Activated B cell treated with CpG ODN at 0.5 μM for 24 hours (primary cell): ENCODE measurements around the gene ARHGEF1. TPM values are rescaled to one million over a fixed set of nuclear protein-coding genes. Genes with fewer than 3 reads are reported as not detected.

Experiments used
- ATAC-seq: fragments of 200-7000 bp; cut with Tn5 transposase; one replicate; pipeline ENCODE4 v1.10.0; 2021; ENCODE audit warnings: low read depth, mild to moderate bottlenecking, moderate library complexity
- CTCF ChIA-PET: fragments of 350-600 bp; sonication (Branson Sonifier 250); formaldehyde crosslinking; loops from one replicate; lab custom pipeline; 2021; ENCODE audit warnings: antibody characterized with exemption; lab: Charles Lee
- POLR2A ChIA-PET: fragments of 350-600 bp; sonication (Branson Sonifier 250); formaldehyde crosslinking; loops from one replicate; lab custom pipeline; 2021; ENCODE audit warnings: antibody characterized with exemption; lab: Charles Lee
- DNase-seq: peaks from one replicate; pipeline ENCODE4 v3.0.0; 2022
- H3K27ac Mint-ChIP-seq: one replicate; pipeline ENCODE4 v1.8.0; 2020; ENCODE audit warnings: mixed read lengths
- H3K27me3 Mint-ChIP-seq: one replicate; pipeline ENCODE4 v1.8.0; 2021; ENCODE audit warnings: mixed read lengths
- H3K36me3 Mint-ChIP-seq: one replicate; pipeline ENCODE4 v1.8.0; 2021; ENCODE audit warnings: low read depth, mixed read lengths
- H3K4me1 Mint-ChIP-seq: one replicate; pipeline ENCODE4 v1.8.0; 2021; ENCODE audit warnings: mixed read lengths
- H3K4me3 Mint-ChIP-seq: one replicate; pipeline ENCODE4 v1.8.0; 2020; ENCODE audit warnings: mild to moderate bottlenecking, mixed read lengths
- H3K9me3 Mint-ChIP-seq: one replicate; pipeline ENCODE4 v1.8.0; 2020; ENCODE audit warnings: mixed read lengths
- intact Hi-C: fragments of 100-400 bp; cut with micrococcal nuclease; formaldehyde crosslinking; loops from one replicate; pipeline ENCODE4 v1.15.1; 2024
- total RNA-seq: library from RNA; stranded (reverse); gene quantifications from 2 replicates; pipeline ENCODE4 v1.2.3, GENCODE V29; 2022
- TF ChIP-seq, protein P1 (sequence below): fragments of 200-600 bp; IDR thresholded peaks from one replicate; pipeline ENCODE4 v1.8.0; 2022; ENCODE audit warnings: antibody characterized with exemption, mild to moderate bottlenecking

The ARHGEF1 gene
- total RNA-seq, 1 donor from 2014 or later, result 418 TPM

DNA sequence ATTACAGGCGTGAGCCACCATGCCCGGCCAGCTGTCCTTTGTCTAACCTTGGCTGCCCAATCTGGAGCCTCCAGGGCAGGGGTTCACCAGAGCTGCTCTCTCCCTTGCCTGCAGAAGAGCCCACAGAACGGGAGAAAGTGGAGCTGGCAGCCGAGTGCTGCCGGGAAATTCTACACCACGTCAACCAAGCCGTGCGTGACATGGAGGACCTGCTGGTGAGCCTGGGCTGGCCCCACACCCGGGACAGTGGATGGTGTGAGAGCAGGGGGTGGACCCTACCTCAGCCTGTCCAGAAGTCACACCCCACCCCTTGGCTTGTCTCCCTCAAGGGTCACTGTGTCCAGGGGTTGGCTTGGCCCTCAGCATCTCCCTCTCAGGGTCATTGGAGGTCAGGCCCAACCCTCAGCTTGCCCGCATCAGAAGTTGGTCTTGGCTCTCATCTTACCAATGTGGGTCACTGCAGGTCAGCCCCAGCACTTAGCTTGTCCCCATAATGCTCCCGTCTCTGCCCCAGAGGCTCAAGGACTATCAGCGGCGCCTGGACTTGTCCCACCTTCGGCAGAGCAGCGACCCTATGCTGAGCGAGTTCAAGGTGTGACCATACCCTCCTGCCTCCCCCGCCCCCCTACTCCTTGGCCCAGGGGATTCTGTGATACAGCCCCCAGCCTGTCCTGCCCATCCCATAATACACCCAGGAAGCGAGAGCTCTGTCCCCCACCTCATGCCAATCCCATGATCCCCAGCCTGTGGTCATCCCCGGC is 20.4 kb downstream of the ARHGEF1 start:
- no peak for ATAC-seq
- H3K27ac Mint-ChIP-seq, result no peak overlapping the region
- peaks cover 82% of the 10 kb centered on the region for H3K36me3 Mint-ChIP-seq
- no peak for DNase-seq
- H3K4me1 Mint-ChIP-seq, result peaks cover 8% of the 10 kb centered on the region
- H3K4me3 Mint-ChIP-seq, result no peak overlapping the region
- TF ChIP-seq, protein P1, sequence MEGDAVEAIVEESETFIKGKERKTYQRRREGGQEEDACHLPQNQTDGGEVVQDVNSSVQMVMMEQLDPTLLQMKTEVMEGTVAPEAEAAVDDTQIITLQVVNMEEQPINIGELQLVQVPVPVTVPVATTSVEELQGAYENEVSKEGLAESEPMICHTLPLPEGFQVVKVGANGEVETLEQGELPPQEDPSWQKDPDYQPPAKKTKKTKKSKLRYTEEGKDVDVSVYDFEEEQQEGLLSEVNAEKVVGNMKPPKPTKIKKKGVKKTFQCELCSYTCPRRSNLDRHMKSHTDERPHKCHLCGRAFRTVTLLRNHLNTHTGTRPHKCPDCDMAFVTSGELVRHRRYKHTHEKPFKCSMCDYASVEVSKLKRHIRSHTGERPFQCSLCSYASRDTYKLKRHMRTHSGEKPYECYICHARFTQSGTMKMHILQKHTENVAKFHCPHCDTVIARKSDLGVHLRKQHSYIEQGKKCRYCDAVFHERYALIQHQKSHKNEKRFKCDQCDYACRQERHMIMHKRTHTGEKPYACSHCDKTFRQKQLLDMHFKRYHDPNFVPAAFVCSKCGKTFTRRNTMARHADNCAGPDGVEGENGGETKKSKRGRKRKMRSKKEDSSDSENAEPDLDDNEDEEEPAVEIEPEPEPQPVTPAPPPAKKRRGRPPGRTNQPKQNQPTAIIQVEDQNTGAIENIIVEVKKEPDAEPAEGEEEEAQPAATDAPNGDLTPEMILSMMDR, result no peak
- ChIA-PET CTCF (no interaction called here), POLR2A (interaction anchor here (0.8 to 3.3 kb wide), 5 partner anchors 15 to 43 kb away, joined by 3 to 11 read pairs (median 5); partner anchors contain the start of gene RPS19)
- H3K9me3 Mint-ChIP-seq, result no peaks in the 10 kb centered on the region
- H3K27me3 Mint-ChIP-seq, result no peaks in the 10 kb centered on the region
- intact Hi-C loops, result no loop called here

DNA sequence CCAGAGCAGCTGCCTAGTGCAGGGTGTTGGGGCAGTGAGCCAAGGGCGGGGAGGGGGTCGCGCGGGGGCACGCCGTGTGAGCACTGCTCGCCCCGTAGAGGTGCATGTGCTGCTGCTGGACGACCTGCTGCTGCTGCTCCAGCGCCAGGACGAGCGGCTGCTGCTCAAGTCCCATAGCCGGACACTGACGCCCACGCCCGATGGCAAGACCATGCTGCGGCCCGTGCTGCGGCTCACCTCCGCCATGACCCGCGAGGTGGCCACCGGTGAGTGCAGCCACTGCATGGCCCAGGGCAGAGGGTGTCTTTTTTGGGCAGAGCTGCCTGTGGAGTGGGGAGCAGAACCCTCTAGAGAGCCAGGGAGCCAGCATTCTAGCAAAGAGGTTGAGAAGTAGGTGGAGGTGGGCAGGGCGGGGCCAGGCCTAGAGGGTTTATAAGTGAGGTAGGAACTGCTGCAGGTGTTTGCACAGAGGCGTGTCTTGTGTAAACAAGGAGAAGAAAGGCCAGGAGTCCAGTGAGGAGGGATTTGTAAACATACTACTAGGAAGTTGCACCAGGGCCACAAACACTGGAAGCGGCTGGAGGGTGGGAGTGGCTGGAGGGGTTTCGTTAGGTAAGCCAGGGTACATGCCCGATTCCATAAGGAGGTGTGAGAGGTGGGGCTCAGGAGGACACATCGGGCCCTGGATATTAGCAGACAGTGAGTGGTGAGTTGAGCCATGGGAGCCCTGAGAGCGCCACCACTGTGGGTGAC is 21.3 kb downstream of the ARHGEF1 start:
- ATAC-seq (no peak), DNase-seq (no peak)
- intact Hi-C loops, result no loop called here
- TF ChIP-seq, protein P1, result no peak
- no peak overlapping the region for H3K27ac Mint-ChIP-seq
- no peaks in the 10 kb centered on the region for H3K9me3 Mint-ChIP-seq
- no peak overlapping the region for H3K4me3 Mint-ChIP-seq
- peaks cover 6% of the 10 kb centered on the region for H3K4me1 Mint-ChIP-seq
- no peaks in the 10 kb centered on the region for H3K27me3 Mint-ChIP-seq
- CTCF ChIA-PET, result no interaction called here
- POLR2A ChIA-PET, result interaction anchor here (1.0 kb wide), 1 partner anchor 16 kb away, joined by 3 read pairs; no protein-coding TSS in a partner anchor
- H3K36me3 Mint-ChIP-seq, result peaks cover 75% of the 10 kb centered on the region

DNA sequence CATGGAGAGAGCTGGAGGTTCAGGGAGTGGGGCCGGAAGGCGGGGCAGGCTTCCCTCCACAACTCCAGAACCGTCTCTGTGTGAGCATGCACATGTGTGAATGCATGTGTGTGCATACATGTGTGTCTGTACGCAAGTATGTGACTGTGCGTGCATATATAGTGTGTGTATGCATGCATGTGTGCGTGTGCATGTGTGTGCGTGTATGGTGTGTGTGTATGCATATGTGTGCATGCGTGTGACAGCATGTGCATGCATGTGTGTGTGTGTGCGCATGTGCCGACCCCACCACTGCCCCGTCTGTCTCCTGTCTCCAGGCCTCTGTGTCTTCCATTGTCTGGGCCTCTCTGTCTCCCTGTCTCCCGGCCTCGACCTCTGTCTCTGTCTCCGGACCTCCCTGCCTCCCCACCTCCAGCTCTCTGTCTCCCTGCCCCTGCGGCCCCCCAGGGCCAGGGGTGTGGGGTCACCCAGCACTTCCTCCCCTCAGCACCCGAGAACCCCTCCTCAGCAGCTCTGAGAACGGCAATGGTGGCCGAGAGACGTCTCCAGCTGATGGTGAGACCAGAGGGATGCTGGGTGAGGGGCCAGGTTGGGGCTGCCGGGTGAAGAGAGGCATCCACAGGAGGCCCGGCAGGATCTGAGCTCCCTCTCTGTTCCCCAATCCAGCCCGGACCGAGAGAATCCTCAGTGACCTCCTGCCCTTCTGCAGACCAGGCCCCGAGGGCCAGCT is 22.5 kb downstream of the ARHGEF1 start:
- DNase-seq, result no peak
- Mint-ChIP-seq H3K4me1 (peaks cover 10% of the 10 kb centered on the region), H3K9me3 (no peaks in the 10 kb centered on the region), H3K27ac (no peak overlapping the region), H3K4me3 (no peak overlapping the region), H3K36me3 (peaks cover 65% of the 10 kb centered on the region), H3K27me3 (no peaks in the 10 kb centered on the region)
- POLR2A ChIA-PET, result interaction anchor here (0.7 to 1.5 kb wide), 2 partner anchors 28 to 40 kb away, joined by 3 to 4 read pairs; partner anchors contain the start of gene CD79A
- CTCF ChIA-PET, result no interaction called here
- intact Hi-C loops, result no loop called here
- ATAC-seq, result no peak
- TF ChIP-seq, protein P1, result no peak

DNA sequence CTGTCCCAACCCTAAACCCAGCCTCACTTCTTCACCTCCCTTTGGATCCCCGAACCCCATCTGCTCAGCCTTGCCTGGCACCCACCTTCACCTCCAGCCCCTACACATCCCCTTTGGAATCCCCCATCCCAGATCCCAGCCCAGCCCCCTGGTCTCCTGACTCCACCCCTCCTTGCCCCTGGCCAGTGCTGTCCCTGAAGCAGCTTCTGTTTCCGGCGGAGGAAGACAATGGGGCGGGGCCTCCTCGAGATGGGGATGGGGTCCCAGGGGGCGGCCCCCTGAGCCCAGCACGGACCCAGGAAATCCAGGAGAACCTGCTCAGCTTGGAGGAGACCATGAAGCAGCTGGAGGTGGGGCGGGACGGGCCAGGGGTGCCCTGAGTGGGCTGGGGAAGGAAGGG is 23.3 kb downstream of the ARHGEF1 start:
- no peak overlapping the region for H3K27ac Mint-ChIP-seq

More for the DNA sequence above, 23.3 kb downstream of the ARHGEF1 start:
- Mint-ChIP-seq H3K4me1 (peaks cover 18% of the 10 kb centered on the region), H3K4me3 (no peak overlapping the region), H3K36me3 (peaks cover 61% of the 10 kb centered on the region), H3K9me3 (no peaks in the 10 kb centered on the region), H3K27me3 (no peaks in the 10 kb centered on the region)
- ATAC-seq (no peak), DNase-seq (no peak)
- TF ChIP-seq, protein P1, result no peak
- ChIA-PET POLR2A (interaction anchor here (0.7 to 1.5 kb wide), 3 partner anchors 16 to 41 kb away, joined by 3 to 4 read pairs (median 3); partner anchors contain the start of gene CD79A), CTCF (no interaction called here)
- intact Hi-C loops, result no loop called here
